KBM-7 (cell line): ENCODE results near the gene ZDHHC11B.
"Not testable (repeated sequence)": the region's sequence is repeated elsewhere in the genome, so short reads cannot be mapped to it uniquely, and the experiment has no call there.

Experiments used
- DNase-seq: peaks from one replicate; pipeline ENCODE4 v3.0.0-alpha.2; 2015
- in situ Hi-C: fragments of 300-500 bp; cut with MboI; formaldehyde crosslinking; loops from 2 replicates; pipeline ENCODE4 v1.14.3; 2020; ENCODE audit warnings: low sequenced_read_pairs, low pct_unique_long_range_greater_than_20kb, mixed read lengths

The ZDHHC11B gene, protein sequence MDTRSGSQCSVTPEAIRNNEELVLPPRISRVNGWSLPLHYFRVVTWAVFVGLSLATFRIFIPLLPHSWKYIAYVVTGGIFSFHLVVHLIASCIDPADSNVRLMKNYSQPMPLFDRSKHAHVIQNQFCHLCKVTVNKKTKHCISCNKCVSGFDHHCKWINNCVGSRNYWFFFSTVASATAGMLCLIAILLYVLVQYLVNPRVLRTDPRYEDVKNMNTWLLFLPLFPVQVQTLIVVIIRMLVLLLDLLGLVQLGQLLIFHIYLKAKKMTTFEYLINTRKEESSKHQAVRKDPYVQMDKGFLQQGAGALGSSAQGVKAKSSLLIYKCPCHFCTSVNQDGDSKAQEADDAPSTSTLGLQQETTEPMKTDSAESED

DNA sequence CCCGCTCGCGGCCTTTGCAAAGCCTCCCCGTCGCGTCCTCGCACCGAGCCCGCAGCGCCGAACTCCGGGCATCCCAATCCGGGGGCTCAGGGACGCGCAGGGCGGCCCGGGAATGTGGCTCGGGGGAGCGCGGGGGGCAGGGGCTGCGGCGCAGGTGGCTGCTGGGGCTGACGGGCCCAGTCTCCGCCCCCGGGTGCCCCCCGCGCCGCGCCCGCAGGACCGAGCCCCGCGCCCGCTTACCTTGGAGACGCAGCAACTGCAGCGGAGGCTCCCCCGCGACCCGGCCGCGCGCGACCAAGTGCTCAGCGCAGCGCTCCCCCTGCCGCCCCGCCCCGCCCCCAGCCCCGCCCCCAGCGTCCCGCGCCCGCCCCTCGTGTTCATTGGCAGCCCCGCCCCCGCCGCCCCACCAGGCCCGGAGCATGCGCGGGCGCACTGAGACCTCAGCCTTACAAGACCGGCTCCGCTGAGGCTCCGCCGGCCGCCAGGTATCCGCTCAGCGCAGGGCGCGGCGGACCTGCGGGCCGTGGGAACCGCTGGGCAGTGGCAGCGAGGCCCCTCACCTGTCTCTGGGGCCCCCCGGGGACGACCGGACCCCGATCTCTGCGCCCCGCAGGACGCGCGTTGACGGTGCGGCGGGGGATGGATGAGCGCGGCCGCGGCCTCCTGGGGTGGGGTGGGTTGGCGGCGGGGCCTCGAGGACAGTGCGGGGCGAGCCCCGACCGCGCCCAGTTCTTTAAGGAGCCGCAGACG lies at the start of gene ZDHHC11B:
Gene ZDHHC11B (minus strand): TSS at position 302 of the 750 bp plus-strand sequence. CDS start 17,810 bp downstream, outside the sequence.
- DNase-seq: peak; percentile 75
- in situ Hi-C loops: not testable (repeated sequence)

DNA sequence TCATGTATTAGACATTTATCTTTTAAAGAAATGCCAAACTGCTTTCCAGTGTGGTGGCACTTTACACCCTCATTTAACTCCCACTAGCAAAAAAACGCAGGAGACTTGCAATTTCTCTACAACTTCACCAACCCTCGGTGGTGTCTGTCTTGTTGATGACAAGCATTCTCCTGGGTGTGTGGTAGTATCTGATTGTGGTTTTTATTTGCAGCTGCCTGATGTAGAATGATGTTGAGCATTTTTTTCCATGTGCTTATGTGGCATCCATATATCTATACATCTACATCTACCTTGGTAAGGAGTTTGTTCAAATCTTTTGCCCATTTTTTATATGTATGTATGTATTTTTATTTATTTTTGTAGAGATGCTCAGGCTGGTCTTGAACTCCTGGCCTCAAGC lies 49.5 kb upstream of the ZDHHC11B start:
- in situ Hi-C loops, DNase-seq: not testable (repeated sequence)

DNA sequence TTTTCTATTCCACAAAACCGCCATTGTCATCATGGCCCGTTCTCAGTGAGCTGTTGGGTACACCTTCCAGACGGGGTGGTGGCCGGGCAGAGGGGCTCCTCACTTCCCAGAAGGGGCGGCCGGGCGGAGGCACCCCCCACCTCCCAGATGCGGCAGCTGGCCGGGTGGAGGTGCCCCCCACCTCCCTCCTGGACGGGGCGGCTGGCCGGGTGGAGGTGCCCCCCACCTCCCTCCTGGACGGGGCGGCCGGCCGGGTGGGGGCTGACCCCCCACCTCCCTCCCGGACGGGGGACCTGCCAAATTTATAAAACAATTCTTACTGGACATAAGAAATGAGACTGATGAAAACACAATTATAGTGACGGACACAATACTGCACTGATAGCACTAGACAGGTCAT lies 43.7 kb upstream of the ZDHHC11B start:
- in situ Hi-C loops, DNase-seq: not testable (repeated sequence)

DNA sequence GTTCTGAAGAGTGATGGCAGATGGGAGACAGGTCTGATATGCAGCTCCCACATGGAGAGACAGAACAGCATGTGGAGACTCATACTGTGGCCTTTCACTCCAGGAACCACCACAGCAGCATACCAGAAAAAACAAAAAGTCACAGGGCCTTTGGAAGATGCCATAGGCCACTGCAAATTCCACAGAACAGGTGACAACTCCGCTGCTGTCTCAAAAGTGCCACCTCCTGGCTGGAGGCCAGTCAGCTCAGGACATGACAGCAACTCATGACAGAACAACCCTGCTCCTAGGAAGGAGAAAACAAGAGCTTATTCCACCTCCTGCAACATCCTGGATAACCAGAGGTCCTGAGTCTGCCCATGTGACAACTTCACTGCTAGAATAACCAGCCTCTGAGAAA lies 41.0 kb upstream of the ZDHHC11B start:
- in situ Hi-C loops, DNase-seq: not testable (repeated sequence)

DNA sequence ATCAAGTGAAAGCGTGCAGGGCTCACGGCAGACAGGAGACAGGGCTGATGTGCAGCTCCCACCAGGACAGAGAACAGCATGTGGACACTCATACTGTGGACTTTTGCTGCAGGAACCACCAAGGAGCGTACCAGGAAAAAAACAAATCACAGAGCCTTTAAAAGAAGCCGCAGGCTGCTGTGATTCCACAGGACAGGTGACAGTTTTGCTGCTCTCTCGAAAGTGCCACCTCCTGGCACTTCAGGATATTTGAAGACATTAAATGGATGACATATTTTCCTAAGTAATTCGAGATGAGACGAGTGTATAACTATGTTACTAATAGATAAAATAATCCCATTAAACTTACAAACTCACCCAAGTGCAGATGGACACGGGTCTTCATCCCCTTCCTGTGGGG lies 37.0 kb upstream of the ZDHHC11B start:
- no peak for DNase-seq
- in situ Hi-C loops: no loop called here

DNA sequence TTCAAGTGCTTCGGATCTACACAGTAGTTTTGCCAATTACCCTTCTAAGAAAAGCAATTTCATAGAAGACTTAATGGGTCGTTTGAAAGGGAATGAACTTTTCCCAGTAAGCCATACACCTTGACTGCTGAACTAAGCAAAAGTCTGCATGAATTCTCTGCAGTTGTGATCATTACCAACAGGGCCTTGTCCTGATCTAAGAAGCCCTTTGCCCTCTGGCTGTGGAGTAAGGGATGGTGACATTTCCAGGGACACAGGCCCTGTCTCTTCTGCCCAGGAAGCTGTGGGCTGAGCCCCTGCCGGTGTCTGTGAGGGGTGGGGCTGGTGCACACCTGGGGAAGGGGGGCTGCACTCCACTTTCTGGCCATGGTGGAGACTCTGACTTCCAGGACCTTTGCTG lies 35.7 kb upstream of the ZDHHC11B start:
- in situ Hi-C loops: no loop called here
- no peak for DNase-seq

DNA sequence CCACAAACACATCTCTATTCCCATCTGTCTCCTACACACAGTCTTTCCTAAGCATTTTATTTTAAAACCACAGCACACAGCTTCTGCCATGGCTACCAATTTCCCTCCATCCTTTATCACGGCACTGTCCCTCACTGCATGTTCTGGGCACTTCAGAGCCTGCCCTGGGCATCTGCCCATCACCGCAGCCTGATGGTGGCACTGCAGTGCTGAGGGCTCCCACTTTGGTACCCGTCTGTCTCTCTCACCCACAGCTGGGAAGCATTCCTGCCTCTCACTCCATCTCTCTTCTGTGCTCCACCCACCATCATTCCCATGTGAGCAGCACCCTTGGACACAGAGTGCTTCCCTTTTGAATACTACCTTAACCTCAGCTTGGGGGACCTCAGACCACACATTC lies 34.5 kb upstream of the ZDHHC11B start:
- DNase-seq: no peak
- in situ Hi-C loops: no loop called here

DNA sequence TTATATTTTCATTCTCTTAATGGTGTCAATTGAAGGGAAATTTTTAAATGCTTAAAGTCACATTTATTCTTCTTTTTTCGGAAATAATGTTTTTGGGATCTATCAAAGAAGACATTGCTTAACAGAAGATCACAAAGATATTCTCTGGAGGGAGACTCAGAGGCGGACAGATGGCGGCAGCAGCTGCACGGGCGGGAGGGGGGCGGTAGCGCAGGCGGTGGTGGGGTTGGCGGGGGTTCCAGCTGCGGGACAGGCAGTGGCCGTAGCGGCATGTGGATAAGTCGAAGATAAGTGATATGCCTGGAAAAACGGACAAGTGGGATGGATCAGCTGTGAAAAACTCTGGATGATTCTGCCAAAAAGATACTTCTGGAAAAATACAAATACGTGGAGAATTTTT lies 31.6 kb upstream of the ZDHHC11B start:
- no peak for DNase-seq
- in situ Hi-C loops: no loop called here

DNA sequence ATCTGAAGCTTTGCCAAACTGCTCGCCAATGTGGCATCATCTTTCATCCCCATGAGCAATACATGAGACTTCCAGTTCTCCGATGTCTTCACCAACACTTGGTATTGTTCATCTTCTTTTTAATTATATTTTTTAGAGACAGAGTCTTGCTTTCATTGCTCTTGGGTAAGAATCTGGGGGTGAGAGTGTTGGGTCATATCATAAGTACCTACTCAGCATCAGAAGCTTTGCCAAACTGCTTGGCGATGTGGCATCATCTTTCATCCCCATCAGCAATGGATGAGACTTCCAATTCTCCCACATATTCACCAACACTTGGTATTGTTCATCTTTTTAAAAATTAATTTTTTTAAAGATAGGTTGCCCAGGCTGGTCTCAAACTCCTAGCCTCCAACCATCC lies 30.9 kb upstream of the ZDHHC11B start:
- DNase-seq: no peak
- in situ Hi-C loops: no loop called here

DNA sequence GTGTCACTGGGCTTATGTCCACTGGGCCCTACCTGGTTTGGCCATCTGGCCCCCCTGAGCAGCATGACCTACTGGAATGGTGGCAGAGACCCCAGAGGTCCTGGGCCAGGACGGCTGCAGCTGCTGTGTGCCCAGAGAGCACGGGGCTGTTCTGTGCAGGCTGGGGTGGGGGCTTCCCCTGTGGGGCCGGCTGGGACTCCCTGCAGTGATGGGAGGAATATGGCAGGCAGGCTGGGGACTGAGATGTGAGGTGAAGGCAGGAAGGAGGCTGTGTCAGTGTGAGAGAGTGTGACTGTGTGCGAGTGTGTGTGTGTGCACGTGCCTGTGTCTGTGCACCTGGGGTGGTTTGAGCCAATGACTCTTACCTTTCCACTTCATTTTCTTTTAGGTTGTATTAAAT lies 29.0 kb upstream of the ZDHHC11B start:
- in situ Hi-C loops, DNase-seq: not testable (repeated sequence)

DNA sequence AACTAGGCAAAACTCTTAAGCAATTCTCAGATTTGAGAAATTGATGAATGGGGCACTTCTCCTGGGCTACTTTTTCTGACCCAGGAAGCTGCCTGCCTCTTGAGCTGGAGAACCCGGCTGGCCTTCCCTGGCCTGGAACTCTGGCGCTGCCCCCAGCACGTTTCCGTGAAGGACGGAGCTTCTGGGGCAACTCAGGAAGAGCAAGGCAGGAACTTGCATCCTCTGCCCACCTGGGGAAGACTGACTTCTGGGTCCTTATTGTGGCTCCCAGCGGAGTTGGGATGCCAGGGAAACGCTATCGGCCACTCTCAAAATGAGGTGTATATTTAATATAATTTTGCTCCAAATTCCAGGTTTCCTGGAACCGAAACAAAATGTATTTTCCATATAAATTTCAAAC lies 26.9 kb upstream of the ZDHHC11B start:
- DNase-seq, in situ Hi-C loops: not testable (repeated sequence)

DNA sequence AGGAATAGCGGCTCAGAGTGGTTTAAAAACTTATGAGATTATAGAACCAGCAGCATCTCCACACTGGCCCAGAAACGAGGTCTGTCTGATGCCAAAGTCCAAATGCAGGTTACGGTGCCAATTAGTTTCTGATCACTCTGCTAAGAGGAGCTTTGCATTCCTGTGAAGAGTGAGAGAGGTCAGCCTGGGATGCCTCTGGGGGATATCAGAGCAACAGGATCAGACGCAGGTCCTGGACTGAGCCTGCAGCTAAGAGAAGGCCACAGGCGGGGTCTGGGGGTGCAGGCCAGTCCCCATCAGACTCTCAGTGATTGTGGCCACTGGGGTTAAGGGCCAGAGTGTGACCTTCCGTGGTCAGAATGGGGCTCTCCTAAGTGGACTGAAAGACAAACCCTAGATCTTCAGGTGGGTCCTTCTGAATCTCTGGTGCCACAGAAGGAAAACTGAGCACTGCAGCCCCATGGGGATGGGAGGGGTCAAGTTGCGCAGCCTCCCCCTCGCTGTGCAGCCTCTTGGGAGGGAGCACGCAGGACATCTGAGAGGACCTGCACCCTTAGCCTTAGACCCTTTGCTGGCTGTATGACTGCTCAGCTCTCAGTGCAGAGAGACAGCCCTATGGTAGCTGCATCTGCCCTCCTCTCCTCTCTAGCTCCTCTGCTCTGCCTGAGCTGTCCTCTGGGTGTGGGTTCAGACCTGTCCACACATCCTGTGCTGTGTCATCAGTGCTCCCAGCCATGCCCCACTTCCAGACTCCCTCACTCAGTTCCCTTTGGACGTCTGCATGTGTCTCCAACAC lies 23.4 kb upstream of the ZDHHC11B start:
- DNase-seq, in situ Hi-C loops: not testable (repeated sequence)

DNA sequence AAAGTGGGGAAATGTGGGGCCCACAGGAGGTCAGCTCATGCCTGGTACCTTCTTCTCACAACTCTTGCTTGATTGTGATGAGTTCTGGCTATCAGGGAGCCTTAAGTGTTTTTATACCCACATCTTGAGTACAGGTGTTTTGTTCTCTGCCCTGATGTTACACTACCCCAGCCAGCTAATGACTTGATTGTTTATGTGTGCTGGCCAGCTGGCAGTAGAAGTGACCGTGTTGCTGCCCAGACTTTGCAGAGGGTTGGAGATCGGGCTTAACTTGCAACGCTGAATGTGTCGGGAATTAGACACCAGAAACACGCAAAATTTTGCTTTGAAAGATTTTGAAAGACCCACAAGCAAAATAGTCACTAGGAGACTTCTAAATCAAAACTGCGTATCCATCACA lies 16.9 kb upstream of the ZDHHC11B start:
- in situ Hi-C loops: no loop called here

DNA sequence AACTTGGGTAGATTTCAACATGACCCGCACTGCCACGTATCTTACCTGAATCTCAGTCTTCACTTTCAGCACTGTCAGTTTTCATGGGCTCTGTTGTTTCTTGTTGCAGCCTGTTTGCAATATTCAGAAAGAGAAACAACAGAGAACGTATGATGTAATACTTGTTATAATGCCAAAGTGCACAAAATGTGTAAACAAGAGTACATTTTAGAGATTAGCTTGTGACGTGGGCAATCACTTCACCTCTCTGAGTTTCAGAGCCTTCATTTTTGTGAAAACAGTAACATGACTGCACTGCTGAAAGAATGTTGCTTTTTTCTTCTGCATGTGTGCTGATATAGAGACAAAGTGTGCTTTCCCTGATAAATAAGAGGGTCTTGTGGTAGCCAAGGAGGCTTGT lies 16.5 kb upstream of the ZDHHC11B start:
- DNase-seq, in situ Hi-C loops: not testable (repeated sequence)

More for the DNA sequence above, 16.9 kb upstream of the ZDHHC11B start:
- no peak for DNase-seq

DNA sequence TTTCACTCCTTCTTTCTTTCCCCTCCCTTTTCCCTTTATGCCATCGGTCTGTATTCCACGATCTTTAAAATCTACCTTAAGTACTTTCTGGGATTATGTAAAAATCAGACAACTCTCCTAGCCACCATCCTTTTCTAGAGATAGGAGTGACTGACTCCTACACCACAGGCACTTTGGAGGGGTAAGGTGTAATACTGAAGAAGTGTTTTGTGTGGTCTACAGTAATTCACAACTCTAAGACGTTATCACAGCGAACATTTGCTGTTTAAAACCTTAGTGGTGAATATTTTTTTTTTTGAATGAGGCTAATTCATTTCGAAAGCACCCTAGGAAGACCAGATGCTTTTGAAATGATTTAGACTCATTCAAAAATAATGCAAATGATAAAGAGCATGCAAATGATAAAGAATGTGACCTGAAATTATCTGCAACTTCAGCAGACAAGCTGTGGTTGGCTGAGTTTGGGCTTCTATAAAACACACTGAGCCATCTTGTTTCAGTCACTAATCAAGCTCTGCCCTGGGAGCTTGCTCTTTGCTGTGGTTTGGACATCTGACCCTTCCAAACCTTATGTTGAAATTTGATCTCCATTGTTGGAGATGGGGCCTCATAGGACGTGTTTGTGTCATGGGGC lies 14.1 kb upstream of the ZDHHC11B start:
- DNase-seq, in situ Hi-C loops: not testable (repeated sequence)

DNA sequence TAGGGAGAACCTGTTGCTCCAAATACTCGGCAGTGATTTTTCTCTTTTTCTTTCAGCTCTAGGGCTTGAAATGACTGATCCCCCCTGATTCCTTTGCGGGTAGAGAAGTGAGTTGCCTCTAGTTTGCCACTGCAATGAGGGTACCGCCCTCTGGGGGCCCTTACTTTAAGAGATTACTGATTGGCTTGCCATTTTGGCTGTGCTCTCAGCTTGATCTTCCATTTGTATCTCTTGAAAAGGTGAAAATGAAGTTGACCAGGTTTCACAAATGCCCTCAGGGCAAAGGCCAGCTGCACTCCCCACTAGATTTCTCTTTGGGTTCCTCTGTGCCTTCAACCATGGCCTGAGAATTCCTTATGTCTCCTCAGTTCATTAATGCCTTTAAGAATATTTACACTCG lies 13.5 kb upstream of the ZDHHC11B start:
- in situ Hi-C loops, DNase-seq: not testable (repeated sequence)

DNA sequence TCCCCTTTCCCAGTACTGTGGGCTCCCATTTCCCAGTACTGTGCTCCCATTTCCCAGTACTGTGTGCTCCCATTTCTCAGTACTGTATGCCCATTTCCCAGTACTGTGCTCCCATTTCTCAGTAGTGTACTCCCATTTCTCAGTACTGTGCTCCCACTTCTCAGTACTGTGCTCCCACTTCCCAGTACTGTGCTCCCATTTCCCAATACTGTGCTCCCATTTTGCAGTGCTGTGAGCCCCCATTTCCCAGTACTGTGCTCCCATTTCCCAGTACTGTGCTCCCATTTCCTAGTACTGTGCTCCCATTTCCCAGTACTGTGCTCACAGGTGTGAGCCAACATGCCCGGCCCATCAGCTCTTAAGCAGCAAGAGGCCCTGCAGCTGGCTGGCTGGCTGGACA lies 11.3 kb upstream of the ZDHHC11B start:
- in situ Hi-C loops, DNase-seq: not testable (repeated sequence)

DNA sequence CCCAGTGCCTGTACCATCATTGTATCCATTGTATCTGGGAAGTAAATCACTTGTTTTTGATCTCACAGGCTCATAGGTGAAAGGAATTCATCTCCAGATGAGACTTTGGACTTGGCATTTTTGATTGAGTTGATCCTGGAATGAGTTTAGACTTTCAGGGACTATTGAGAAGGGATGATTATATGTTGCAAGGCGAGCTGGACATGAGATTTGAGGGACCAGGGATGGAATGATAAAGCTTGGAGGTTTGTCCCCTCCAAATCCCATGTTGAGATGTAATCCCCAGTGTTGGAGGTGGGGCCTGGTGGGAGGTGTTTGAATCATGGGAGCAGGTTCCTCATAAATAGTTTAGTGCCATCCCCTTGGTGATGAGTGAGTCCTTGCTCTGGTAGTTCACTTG lies 10.4 kb upstream of the ZDHHC11B start:
- DNase-seq, in situ Hi-C loops: not testable (repeated sequence)

DNA sequence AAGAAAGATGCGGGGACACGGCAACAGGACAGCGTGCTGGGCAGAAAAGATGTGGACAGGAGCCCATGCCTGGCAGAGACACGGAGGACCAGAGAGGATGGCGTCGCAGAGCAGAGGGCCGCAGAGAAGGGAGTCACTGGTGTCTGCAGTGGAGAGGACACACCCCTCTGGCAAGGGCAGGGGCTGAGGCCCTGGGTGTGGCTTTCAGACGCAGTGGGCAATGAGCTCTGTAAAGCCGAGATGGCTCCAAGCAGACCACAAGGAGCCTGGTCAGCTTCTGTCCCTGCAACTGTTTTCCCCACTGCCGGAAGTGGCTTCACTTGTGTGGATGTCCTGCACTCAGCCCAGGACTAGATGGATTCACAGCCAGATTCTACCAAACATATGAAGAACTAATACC lies 4.2 kb upstream of the ZDHHC11B start:
- in situ Hi-C loops, DNase-seq: not testable (repeated sequence)
